NCI-H1105 treated with DMSO at 0.1 percent for 48 hours (cell line): ENCODE results near the gene CTNNBIP1.

Experiments used
- DNase-seq: peaks from one replicate; lab custom pipeline; 2025; lab: John Stamatoyannopoulos, UW

The CTNNBIP1 gene

DNA sequence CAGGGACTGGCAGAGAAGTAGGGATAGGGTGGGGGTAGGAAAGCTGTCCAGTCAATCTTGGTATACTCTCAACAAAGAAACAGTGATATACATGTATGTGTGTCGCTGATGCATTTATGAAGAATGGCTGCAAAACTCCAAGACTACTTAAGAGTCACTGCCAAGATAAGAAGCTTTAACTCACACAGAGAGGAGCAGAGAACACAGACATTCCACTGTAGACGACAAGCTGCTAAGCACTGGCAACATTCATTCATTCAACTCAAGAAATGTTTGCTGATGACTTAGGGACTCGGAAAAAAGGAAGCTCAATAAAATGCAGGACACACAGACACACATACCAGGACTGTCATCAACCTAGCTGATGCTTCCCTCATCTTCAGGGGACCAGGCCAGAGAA is 5.5 kb downstream of the CTNNBIP1 start:
- no peak for DNase-seq

DNA sequence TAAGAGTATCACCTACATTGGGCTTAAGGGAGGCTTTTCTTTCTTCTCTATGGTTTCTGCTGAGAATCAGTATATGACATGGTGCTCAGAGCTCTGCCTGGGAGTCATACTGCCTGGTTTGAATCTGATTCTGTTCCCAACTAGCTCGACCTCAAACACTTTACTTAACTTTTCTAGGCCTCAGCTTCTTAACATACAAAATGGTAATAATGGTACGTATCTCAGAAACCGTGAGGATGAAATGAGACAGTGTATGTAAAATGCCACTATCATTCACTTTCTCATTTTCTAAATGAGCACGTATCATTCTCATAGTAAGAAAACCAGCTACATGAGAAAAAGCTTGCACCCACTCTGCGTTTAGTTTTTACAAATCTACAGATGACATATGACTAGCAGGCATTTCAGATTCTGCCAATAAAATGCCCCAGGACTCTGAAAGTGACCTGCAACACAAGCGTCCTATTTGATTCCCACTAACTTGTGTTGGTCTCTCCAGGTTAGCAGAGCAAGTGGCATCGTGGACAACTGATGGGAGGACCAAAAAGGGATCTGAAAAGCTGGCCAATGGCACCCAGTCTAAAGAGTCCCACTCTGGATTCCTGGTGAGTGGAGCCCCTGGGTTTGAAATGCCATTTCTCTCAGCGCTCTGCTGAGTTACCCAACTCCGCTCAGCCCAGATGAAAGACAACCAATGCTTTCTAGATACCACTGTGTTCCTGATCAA is 6.1 kb downstream of the CTNNBIP1 start:
- no peak for DNase-seq

DNA sequence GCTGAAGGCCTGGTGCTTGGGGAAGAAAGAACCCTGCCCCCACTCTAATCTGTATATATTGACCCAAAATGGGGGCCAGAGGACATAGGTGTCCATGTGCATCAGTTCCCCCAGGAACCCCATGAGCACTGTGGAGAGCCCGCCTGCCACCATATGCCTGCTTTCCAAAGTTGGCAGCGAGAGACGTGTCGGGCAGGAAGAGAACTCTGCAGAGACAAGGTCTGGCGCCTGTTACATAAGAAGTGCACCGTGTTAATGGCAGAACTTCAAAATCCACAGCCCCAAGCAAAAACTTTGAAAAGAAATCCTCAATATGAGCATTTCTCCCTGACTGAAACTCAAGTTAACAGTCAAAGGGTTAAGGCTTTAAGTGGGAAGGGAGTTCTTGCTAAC is 8.0 kb downstream of the CTNNBIP1 start:
- no peak for DNase-seq

DNA sequence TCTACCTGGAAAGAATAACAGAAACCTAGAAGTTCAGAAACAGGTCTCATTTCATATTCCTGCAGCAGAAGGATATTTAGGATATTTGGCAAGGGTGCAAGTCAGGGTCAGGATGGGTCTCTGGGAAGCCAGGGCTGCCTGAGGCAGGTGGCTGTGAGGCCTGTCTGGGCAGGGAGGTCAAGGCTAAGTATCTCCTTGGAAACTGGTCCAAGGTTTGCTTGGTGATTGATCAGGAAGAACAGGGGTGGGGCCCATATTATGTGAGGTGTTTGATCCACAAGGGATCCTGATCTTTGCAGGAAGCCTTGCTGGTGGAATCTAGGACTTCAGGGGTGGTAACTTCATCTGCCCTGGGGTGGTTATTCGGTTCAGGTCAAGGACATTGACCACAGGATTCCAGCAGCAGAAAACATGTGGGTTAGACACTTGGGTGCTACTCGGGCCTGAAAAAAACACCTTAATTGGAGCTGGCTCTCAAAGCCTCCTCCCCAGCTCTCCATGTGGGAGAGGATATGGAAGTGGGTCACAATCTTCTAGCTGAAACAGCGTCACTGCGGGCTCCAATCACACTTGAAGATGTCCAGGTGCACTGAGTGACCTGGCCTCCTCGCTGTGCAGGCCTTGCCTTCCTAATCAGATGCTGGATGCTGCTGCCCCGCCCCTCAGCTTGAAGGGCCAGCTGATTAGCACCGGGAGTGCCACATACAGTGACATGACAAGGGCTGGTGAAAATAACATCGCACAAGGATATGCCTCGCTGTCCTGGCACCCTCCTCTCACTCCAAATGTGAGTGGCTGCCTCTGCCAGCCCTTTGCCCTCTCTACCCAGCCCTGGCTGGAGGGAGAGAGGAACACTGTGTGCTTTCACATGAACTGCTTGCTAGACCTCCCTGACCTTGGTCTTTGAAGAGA is 8.7 kb downstream of the CTNNBIP1 start:
- DNase-seq: no peak

DNA sequence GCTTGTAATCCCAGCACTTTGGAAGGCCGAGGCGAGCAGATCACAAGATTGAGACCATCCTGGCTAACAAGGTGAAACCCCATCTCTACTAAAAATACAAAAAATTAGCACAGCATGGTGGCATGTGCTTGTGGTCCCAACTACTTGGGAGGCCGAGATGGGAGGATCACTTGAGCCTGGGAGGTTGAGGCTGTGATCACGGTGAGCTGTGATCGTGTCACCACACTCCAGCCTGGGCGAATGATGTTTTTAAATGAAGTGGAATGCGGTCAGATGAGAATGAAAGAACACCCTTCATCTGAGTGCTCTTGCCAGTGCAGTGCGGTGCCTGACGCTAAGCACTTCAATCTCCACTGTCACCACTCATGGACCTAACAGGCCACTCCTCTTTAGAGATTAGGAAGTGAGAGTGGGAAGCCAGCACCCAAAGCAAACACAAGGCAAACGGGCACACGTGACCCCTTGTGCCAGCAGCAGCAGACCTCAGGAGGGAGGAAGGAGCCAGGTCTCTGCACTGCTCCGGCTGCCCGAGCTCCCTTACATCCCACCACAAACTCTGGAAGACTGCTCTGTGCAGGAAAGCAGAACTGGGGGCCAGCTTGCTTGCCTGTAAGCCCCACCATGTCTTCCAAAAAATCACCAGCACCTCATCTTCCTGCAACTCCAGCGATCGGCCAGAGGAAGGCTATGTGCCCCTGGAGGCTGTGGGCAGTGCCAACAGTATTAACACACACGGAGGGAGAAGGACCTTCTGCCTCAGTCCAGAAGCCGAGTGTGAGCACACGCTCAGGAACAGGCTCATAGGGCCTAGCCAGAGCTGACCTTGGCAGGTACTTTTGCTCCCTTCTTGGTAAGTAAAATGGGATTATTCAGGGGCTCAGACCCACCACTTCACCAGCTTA is 9.7 kb downstream of the CTNNBIP1 start:
- peak; percentile 86 for DNase-seq

DNA sequence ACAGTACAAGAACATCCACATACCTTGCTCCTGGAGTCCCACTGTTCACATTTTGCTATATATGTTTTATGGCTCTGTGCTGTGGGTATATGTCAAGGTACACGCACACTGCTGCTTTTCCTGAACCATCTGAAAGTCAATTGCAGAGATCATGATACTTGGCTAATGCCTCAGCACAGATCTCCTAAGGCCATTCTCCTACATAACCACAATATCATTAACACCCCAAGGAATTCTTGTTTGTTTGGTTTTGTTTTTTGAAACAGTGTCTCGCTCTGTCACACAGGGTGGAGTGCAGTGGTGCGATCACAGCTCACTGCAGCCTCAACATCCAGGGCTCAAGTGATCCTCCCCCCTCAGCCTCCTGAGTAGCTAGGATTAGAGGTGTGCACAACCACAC is 16.0 kb downstream of the CTNNBIP1 start:
- DNase-seq: no peak

DNA sequence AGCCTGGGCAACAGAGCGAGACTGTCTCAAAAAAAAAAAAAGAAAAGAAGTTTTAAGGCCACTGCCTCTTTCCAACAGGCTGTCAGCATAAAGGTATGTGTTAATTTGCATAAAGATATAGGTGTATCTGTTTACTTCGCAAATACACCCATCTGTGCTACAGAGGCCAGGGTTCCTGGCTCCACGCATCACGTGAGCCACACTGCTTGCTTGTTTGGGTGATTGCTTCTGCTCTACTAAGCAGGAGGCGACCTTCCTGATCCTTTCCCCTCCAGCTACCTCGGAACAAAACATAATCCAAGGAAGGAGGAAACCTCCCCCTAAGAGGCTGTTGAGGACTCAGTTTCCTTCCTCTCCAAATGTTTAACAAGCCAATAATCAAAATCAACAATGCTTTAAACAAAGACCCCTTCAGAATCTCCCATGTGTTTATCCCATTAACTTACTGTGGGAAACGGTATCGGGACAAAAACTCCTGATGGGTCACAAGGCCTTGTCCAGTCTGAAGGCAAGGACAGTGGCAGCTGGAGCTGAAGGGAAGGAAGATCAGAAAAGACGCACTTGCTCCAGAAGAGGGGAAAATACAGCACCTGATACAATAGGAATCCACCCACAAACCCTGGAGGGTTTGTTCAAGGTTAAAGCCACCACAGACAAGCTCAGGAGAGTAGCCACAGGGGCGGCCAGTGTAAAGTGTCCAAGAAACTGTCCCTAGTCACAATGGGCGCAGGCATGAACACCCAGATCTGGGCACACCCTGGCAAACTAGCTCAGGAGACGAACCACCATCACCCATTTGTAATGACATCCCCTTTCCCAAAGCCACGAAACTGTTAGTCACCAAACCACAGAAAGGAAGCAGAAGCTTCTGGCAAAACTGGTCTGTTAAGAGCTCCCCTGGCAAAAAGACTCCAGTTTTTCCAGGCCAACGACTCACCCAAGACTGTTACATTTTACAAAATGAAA is 17.2 kb downstream of the CTNNBIP1 start:
- DNase-seq: no peak

DNA sequence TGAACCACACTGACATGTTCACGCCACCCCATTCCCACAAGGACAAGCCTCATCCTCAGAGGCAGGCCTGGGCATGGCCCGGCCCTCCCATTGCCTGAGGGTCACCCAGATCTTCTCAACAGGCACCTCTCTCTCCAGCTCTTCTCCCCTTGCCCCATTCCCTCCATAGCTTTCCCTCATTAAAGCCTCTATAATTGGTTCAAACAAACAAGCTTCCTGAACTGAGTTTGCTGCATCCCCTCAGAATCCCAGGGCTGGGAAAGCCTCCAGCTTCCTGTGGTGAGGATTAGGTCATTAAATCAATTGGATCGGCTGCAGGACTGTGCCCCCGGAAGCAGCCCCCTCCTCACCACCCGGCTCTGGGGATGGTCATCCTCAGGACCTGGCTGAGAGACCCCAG is 18.9 kb downstream of the CTNNBIP1 start:
- peak; percentile 40 for DNase-seq

DNA sequence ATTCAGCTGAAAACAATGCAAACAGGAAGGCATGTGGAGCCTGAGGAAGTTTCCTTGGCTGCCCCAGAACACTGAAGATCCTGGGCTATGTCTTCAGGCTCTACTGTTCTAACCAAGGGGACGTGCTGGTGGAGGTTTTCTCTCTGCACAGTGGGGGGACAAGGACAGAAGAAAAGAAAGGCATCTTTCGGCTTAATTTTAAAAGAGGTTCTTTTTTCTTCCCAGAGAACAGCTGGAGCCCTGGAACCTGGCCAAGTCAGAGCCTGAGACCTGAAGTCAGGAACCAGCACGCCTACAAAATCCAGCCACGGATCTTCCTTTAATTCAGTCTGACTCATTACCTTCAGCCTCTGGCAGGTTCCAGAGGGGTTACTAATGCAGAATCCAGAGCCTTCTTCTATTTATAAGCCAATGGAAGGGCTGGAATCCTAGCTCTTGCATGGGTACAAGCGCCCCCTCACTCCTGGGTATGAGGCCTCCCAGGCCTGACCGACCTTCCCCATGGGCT is 19.8 kb downstream of the CTNNBIP1 start:
- peak; percentile 65 for DNase-seq

DNA sequence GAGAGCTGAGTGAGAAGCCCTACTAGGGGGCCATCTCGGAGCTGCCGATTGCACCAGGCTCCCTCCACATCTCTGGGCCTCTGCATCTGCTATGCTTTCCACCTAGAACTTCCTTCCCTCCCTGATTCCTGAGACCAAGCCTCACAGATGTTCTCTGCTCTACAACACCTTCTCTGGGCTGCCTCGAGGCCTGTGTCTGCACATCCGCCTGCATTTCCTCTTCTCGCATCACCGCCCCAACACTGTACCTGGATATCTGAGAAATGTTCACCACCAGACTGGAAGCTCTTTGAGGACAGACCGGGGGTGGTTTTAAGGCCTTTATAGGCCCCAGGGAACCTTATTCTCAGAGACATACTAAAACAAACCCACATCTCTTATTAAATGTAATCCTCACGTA is 20.7 kb downstream of the CTNNBIP1 start:
- no peak for DNase-seq

DNA sequence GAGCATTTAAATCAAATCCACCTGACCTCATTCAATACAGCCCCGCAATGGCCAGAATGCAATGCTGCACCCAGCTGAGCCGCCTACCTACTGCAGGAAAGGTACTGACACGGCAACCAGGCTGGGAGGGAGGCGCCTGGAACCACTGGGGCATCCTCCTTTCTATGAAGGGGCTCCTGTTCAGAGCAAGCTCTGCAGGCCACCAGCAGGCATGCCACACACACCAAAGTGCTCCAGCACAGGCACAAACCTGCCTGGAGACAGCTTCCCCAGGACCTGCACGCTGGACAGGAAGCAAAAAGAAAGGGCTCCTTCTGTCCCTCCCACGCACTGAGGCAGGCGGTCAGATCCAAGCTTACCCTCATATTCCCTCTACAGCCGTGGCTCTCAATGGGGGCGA is 21.2 kb downstream of the CTNNBIP1 start:
- DNase-seq: no peak

DNA sequence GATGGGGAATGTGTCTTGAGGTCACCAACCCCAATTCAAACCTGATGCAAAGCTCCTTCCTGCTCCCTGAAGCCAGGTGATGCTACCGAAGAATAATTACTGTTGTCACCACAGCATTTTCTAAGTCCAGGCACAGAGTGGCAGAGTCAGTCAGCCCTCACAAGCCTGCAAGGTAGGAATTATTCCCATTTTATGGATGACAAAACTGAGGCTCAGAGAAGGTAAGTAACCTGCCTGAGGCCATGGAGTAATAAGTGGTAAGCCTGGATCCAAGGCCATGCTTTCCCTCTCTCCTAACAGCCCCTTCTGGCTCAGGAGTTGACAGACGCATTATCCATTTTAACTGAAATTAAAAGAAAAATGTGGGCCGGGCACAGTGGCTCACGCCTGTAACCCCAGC is 23.0 kb downstream of the CTNNBIP1 start:
- DNase-seq: no peak

DNA sequence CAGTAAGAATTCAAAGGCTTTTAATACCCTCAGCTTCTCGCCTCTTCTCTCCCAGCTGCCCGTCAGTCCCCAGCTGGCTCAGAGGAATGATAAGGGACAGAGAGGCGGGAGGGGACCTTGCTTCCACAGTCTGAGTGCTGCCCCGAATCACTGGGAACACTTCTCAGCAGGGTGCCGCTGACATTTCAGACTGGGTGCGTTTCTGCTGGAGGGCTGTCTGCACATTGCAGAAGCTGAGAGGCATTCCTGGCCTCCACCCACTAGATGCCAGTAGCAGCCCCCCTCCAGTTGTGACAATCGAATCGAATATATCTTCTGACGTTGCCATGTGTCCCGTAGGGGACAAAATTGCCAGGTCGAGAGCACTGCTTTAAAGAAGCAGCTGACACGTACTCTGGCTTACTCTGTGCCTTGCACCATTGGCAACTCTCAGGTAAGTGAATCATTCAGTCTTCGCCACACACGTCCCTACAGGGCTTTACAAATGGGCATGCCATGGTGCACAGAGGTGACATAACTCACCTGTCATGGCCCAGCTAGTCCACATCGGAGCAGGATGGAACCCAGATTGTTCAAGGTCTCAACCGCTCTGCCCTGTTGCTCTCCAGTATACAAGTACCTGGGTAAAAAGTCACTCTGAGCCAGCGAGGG is 23.9 kb downstream of the CTNNBIP1 start:
- DNase-seq: no peak

DNA sequence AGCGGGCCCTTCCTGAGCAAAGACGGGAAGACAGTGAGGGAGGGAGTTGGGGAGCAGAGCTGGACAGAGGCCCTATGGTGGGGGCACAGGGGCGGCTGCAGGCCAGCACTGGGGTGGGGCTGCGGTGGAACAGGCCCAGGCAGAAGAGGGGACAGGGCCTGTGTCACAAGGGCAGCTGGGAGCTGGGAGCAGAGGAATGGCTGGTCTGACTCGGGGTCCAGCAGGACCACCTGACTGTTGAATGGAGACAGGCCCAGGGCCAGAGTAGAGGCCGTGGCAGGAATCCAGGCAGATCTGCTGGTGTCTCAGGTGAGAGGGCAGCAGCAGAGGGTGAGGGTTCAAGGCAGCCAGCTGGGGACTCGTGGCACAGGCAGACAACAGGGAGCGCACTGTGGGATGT is 25.3 kb downstream of the CTNNBIP1 start:
- DNase-seq: no peak

DNA sequence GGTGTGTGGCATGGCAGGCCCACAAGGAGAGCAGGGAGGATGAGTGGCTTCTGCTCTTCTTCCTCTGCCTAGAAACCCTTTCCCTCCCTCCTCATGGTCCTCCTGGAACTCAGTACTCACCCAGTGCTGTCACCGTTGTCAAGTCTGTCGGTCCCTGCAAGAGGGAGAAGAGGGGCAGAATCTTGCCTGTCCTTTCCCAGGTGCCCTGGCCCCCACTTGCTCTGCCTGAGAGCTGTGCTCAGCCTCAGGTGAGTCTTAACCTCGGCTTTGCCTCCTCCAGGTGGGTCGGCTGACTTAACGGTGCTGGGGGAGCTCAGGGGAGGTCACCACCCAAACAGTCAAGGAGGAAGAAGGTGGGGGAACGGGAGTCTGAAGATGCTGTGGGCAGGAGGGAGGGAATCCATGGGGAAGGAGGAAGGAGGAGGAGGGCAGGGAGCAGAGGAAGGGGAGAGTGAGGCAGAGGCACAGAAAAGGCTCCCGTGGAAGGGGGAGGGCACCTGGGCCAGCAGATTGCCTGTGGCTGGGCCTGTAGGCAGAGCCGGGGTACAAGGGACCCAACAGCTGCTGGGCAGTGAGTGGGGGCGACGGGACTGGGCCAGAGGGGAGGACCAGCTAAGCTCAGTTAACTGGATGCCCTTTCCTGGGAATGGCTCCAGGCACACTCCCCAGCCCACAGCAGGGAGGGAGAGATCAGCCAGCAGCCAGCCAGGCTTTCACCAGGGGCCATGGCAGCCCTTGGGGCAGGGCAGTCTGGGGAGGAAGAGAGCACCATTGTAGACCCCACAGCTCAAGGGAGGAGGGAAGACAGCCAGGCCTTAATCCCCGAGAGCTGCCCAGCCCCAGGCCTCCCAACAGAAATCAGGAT is 26.3 kb downstream of the CTNNBIP1 start:
- DNase-seq: no peak

DNA sequence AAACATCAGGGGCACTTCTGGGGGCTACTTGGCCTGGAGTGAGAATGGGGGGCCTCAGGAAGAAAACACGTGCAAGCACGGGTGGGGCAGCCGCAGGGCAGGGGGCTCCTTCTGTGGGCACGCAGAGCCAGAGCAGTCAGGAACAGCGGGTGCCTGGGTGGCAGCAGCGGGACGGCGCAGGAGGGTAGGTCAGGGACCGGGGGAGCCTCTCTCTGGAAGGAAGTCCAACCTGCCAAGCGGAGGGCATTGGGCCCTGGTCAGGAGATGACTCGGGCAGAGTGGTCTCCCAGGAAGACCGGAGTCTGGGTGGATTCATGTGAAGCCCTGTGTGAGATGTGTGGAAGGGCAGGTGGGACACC is 27.1 kb downstream of the CTNNBIP1 start:
- DNase-seq: no peak

DNA sequence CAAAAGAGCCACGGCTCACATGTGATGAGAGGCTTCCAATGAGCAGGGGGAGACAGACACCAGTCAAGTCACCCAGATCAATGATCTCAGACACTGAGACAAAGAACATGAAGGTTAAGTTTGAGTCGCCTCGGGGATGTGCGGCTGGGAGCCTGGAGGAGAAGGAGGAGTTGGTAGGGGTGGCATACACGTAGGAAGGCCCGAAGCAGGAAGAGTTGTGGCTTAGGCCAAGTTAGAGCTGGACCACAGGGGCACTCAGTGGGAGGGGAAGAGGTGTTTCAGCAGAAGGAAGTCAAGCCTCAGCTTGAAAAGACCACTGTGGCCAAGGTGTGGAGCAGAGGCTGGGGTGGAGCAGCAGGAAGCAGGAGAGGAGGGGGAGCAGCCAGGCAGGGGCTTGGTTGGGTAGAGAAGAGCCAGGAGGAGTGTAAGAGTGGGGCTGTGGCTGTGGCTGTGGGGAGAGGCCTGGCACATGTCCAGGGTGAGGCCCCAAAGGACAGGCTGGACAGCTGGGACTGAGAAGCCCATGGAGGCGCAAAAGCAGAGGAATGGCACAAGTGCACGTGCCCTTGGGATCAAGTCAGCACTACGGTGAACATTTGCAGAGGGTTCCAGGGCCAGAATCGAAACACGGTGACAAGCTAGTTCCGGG is 27.6 kb downstream of the CTNNBIP1 start:
- no peak for DNase-seq

DNA sequence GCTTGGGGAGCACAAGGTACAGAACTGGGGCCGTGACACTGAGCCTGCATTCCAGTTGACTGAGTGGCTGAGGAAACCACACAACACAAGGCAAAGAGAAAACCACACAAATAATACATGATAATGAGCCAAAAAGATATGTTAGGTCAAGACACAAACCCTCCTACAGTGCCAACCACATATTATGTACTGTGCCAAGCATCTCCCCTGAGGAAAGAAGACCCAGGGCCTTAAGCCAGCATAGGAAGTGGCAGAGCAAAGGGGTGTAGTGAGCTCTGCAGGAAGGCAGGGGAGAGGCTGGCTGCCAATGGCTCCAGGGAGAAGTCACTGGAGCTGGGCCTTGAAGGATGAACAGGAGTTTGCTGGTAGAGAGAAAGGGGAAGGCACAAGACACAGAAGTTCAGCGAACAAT is 28.2 kb downstream of the CTNNBIP1 start:
- DNase-seq: no peak

DNA sequence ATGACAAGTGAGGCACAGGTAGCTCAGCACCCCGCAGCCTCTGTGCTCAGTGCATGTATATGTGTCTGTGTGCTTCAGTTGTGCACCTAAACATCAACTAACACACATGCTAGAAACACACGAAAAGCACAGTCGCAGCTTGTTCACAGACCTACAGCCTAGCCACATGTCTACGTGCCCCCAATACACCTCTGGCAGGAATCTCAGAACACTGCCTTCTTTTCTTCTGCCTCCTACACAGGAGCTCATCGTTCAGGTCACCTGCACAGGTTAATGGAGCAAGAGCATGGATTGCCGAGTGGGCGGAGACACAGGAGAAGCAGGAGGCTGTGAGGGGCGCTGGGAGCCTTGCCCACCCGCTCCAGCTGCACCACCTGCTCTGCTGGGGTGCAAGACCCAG is 31.7 kb downstream of the CTNNBIP1 start:
- DNase-seq: no peak
